Endometrial microvascular endothelial cells (primary cell): ENCODE data around the gene TBC1D19. TPM values are rescaled to one million over a fixed set of nuclear protein-coding genes. Genes with fewer than 3 reads are reported as not detected.

Experiments used
- in situ Hi-C: cut with HindIII; loops from 2 replicates; pipeline ENCODE4 v1.10.0; 2017; ENCODE audit warnings: low sequenced_read_pairs, low pct_unique_long_range_greater_than_20kb; ENCODE audit errors: inconsistent ontology term
- total RNA-seq: library from RNA; depleted of rRNA; stranded (reverse); fragments of >200 nt; gene quantifications from one replicate; pipeline ENCODE4 v1.2.3, GENCODE V29; 2015; ENCODE audit errors: inconsistent ontology term

TBC1D19 gene
- total RNA-seq, 1 donor from 2014 or later, result 4.2 TPM

DNA sequence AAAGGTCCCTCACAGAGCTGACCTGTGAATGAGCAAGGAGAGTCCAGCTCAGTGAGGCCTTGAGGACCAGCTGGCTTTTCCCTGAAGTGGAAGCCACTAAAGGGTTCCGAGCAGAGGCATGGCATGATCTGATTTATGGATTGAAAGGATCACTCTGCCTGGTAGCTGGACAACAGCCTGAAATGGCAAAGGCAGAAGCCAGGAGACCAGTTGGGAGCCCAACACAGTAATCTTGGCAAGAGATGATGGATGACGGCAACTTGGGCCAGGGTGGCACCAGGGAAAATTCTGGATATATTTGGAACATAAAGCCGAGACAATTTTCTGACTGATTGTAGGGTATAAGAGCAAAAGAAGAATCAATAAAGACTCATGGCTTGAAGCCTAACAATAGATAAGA is 207.5 kb downstream of the TBC1D19 start:
- in situ Hi-C loops, result no loop called here

DNA sequence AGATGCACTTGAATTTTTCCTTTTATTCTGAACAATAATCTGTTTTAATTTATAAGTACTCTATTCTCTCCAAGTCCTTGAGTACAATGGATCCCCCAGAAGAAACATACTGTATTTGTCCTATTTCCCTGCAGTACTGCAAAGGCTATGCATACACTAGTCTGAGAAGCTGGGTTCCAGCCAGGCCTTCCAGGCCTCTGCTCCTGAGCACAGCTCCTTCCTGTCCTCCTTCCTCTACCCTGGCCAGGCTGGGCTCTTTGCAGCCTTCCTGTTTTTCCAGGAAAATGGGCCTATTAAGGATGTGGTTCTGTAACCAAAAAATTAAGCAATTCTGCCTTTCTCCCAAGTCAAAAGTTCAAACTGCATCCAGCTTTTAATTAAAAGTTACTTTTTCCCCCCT is 208.8 kb downstream of the TBC1D19 start:
- in situ Hi-C loops, result no loop called here

DNA sequence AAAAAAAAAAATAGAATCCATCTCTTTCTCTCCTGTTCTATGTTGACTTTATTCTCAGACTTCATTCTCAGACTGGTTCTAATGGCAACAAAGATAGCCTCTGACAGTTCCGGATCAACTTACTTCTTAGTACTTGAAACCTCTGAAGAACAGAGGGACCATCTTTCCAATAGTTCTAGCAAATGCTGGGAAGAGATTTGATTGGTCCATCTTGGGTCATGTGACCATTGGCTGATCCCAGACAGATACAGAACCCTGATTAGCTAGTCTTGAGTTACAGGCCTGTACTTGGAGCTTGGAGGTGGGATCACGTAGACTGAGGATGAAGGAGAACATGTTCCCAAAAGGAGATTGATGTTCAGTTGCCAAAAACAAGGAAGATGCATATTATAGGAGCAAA is 209.9 kb downstream of the TBC1D19 start:
- in situ Hi-C loops, result no loop called here

DNA sequence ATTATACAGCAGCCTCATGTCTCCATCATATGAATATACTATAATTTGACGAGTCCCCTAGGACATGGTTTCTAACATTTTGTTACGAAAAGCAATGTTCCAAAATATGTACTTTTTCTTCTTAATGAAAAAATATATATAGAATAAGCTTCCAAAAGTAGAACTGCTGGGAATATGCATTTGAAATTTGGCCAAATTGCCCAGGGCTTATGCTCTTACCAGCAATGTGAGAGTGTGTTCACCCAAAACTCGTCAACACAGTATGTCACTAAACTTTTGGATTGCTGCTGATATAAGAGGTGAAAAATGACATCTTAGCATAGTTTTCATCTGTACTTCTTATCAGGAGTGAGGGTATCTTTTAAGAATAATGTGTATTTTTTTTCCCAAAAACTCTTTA is 212.2 kb downstream of the TBC1D19 start:
- in situ Hi-C loops, result no loop called here

DNA sequence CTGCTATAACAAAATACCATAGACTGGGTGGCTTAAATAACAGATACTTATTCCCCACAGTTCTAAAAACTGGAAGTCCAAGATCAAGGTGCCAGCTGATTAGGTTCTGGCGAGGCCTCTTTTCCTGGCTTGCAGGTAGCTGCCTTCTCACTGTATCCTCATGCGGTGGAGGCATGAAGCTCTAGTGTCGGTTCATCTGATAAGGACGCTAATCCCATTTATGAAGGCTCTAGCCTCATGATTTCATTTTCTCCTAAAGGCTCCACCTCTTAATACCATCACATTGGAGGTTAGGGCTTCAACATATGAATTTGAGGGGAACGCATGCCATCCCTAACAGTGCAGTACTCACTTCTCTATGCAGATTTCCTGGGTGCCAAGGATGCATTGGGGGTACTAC is 218.9 kb downstream of the TBC1D19 start:
- in situ Hi-C loops, result no loop called here

DNA sequence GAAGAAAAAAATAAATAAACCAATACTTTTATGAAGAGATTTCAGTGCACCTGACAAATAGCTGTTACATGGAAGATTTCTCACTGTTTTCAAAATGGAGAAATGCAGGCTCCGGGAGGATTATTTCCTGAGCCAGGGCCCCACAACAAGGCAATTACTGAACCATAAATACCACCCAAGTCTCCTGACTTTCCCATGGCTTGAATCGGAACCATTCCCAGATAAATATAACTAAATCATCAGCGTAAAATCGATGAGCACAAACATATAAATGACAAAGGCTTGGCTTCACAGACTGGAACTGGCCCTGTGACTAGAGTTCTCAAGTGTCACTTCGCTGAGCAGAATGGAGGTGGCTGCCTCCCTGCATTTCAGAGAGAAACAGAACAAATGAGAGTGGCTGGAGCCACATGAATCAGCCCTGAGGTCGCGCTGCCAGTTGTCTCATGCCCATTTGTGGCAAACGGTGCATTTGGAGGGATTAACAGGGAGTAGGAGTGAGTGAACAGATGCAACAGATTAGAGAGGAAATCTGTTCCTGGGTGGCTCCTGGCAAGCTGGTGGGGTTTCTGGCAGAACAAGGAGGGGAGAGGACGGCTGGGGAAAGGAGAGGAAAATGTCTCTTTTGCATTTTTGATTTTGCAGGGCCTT is 219.5 kb downstream of the TBC1D19 start:
- in situ Hi-C loops, result no loop called here

DNA sequence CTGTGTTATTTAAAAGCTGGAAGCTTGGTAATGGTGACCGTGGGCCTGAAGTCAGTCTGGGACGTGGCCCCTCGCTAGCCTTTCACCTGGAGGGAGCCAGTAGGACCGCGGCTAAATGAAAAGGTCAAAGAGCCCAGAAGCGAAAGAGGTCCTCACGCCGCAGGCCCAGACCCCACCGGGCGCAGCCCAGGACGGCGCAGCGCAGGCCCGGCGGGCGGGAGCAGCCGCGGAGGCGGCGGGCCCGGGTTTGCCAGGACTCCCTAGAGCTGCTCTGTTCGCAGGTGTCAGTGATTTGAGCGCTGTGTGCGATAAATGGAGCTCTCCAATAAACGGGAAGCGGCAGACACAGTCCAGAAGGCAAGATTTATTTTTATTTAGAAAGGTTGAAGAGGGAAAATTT is 220.6 kb downstream of the TBC1D19 start:
- in situ Hi-C loops, result no loop called here

DNA sequence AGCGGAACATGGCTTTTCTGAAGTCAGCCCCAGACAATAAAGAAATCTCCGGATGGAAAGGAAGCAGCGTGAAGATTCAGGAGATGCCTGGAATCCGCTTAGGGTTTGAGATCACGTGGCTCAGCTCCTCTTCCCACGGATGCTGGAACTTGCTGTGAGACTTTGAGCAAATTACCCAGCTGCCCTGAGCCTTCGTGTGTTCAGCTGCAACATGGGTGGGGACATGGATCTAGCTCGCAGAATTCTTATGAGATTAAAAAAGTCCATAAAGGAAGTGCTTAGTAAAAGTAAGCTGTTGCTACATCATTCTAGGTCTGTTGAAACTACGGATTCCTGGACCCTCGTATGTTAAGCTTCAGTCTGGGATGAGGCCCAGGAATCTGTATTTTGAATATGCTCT is 221.0 kb downstream of the TBC1D19 start:
- in situ Hi-C loops, result no loop called here

Other genes with a start within 250 kb of the TBC1D19 start
- gene CCKAR, start 93.6 kb upstream of the TBC1D19 start, total RNA-seq, result not detected